IMR-90 (cell line): ENCODE results near the gene MORN5. TPM values are rescaled to one million over a fixed set of nuclear protein-coding genes. Genes with fewer than 3 reads are reported as not detected.

Experiments used
- ATAC-seq: fragments of 200-7000 bp; cut with Tn5 transposase; 2 replicates; pipeline ENCODE4 v1.9.1; 2020; ENCODE audit warnings: low read depth, mild to moderate bottlenecking, moderate library complexity
- BruUV-seq: library from RNA; stranded (reverse); fragments of 400-500 nt; replicated peaks from 2 replicates; lab custom pipeline; 2021; lab: Mats Ljungman, UMichigan
- CTCF ChIA-PET: fragments of 300-600 bp; formaldehyde crosslinking; extraction: SDS; loops from one replicate; lab custom pipeline; 2021; ENCODE audit warnings: antibody characterized with exemption; lab: Yijun Ruan, JAX
- POLR2A ChIA-PET: fragments of 300-600 bp; sonication (Branson Sonifier 250); formaldehyde crosslinking; loops from one replicate; lab custom pipeline; 2022; ENCODE audit warnings: antibody characterized with exemption; ENCODE audit not compliant: unreplicated experiment; lab: Charles Lee
- DNase-seq: peaks from one replicate; pipeline ENCODE4 v3.0.0; 2013
- H2AFZ ChIP-seq: replicated peaks from 2 replicates; pipeline ENCODE3; 2013; ENCODE audit warnings: low read length, mild to moderate bottlenecking; ENCODE audit not compliant: poor library complexity
- H2AK5ac ChIP-seq: 2 replicates; pipeline ENCODE4 v1.6.1; 2013; ENCODE audit warnings: low read depth, low read length, inconsistent platforms
- H2AK9ac ChIP-seq: replicated peaks from 2 replicates; pipeline ENCODE3; 2013; ENCODE audit warnings: mild to moderate bottlenecking, low read depth, low read length, moderate library complexity; ENCODE audit not compliant: poor library complexity
- H2BK120ac ChIP-seq: 2 replicates; pipeline ENCODE4 v1.6.1; 2013; ENCODE audit warnings: low read depth, low read length, inconsistent platforms
- H2BK15ac ChIP-seq: 3 replicates; pipeline ENCODE4 v1.6.1; 2013; ENCODE audit warnings: low read depth, low read length, inconsistent platforms
- H2BK20ac ChIP-seq: 2 replicates; pipeline ENCODE4 v1.6.1; 2013; ENCODE audit warnings: low read depth, mild to moderate bottlenecking, inconsistent platforms, low read length, moderate library complexity
- H2BK5ac ChIP-seq: 2 replicates; pipeline ENCODE4 v1.6.1; 2013; ENCODE audit warnings: mild to moderate bottlenecking, low read depth, low read length, inconsistent platforms; ENCODE audit not compliant: poor library complexity, severe bottlenecking
- H3K14ac ChIP-seq: replicated peaks from 2 replicates; pipeline ENCODE4 v1.6.1; 2013; ENCODE audit warnings: low read depth, low read length, inconsistent platforms
- H3K18ac ChIP-seq: 2 replicates; pipeline ENCODE4 v1.6.1; 2013; ENCODE audit warnings: low read depth, low read length, control low read depth
- H3K23ac ChIP-seq: 2 replicates; pipeline ENCODE4 v1.6.1; 2013; ENCODE audit warnings: low read depth, low read length, inconsistent platforms
- H3K27ac ChIP-seq: 2 replicates; pipeline ENCODE4 v1.5.1; 2013; ENCODE audit warnings: mild to moderate bottlenecking, control low read depth, low read length; ENCODE audit not compliant: insufficient read depth
- H3K27me3 ChIP-seq: 2 replicates; pipeline ENCODE4 v1.6.1; 2013; ENCODE audit warnings: low read length; ENCODE audit not compliant: control insufficient read depth, insufficient read depth
- H3K36me3 ChIP-seq: 2 replicates; pipeline ENCODE4 v1.6.1; 2013; ENCODE audit warnings: low read length, mixed read lengths; ENCODE audit not compliant: control insufficient read depth, insufficient read depth
- H3K4ac ChIP-seq: 2 replicates; pipeline ENCODE4 v1.6.1; 2013; ENCODE audit warnings: low read depth, low read length, inconsistent platforms
- H3K4me1 ChIP-seq: 2 replicates; pipeline ENCODE4 v1.6.1; 2013; ENCODE audit warnings: low read length, mixed read lengths; ENCODE audit not compliant: control insufficient read depth, insufficient read depth
- H3K4me2 ChIP-seq: 2 replicates; pipeline ENCODE4 v1.6.1; 2013; ENCODE audit warnings: low read depth, mild to moderate bottlenecking, control low read depth, low read length, moderate library complexity
- H3K4me3 ChIP-seq: 2 replicates; pipeline ENCODE4 v1.5.1; 2013; ENCODE audit warnings: low read depth, mild to moderate bottlenecking, control low read depth, low read length, moderate library complexity; ENCODE audit not compliant: insufficient read depth
- H3K56ac ChIP-seq: 2 replicates; pipeline ENCODE4 v1.6.1; 2013; ENCODE audit warnings: low read length, inconsistent platforms; ENCODE audit not compliant: insufficient read depth; ENCODE audit errors: extremely low read depth
- H3K79me1 ChIP-seq, 2 experiments: 2 replicates each; pipeline ENCODE4 v1.6.1; 2013; ENCODE audit warnings: low read length in 2 of 2, inconsistent platforms in 1 of 2, low read depth in 1 of 2
- H3K9ac ChIP-seq: 2 replicates; pipeline ENCODE4 v1.6.1; 2013; ENCODE audit warnings: low read depth, low read length, control low read depth
- H3K9me1 ChIP-seq: 2 replicates; pipeline ENCODE4 v1.6.1; 2013; ENCODE audit warnings: low read length, inconsistent platforms; ENCODE audit not compliant: insufficient read depth
- H3K9me3 ChIP-seq: 2 replicates; pipeline ENCODE4 v1.6.1; 2013; ENCODE audit warnings: low read length; ENCODE audit not compliant: control insufficient read depth, insufficient read depth
- H4K20me1 ChIP-seq: 2 replicates; pipeline ENCODE4 v1.6.1; 2013; ENCODE audit warnings: low read length, inconsistent platforms; ENCODE audit not compliant: insufficient read depth
- H4K5ac ChIP-seq: 2 replicates; pipeline ENCODE4 v1.6.1; 2013; ENCODE audit warnings: mild to moderate bottlenecking, low read depth, low read length, control low read depth
- H4K8ac ChIP-seq, 2 experiments: 2 replicates each; pipeline ENCODE4 v1.6.1; 2013; ENCODE audit warnings: low read depth in 2 of 2, low read length in 2 of 2, control low read depth in 1 of 2, inconsistent platforms in 1 of 2
- H4K91ac ChIP-seq: 2 replicates; pipeline ENCODE4 v1.6.1; 2013; ENCODE audit warnings: low read depth, low read length, inconsistent platforms; ENCODE audit not compliant: insufficient read depth
- CHD1 ChIP-seq: IDR thresholded peaks from 2 replicates; pipeline ENCODE4 v1.6.1; 2012; ENCODE audit warnings: low read depth, low read length, improper control_type of control experiment
- MAFK ChIP-seq: IDR thresholded peaks from 2 replicates; pipeline ENCODE4 v1.6.1; 2012; ENCODE audit warnings: low read depth, low read length, improper control_type of control experiment
- WGBS, 2 experiments: methylation state at CpG; one replicate each; pipeline versions ENCODE4 v1.1.5 to v1.1.7; 2013; ENCODE audit warnings: missing lambda C conversion rate in 2 of 2; ENCODE audit not compliant: insufficient read length in 1 of 2; ENCODE audit errors: extremely low coverage in 2 of 2; 5-methylcytosine and 5-hydroxymethylcytosine counted together
- dilution Hi-C: fragments of 300-500 bp; cut with HindIII; formaldehyde crosslinking; loops from one replicate; pipeline ENCODE4 v1.14.3; 2018; ENCODE audit warnings: low sequenced_read_pairs; ENCODE audit not compliant: unreplicated experiment
- in situ Hi-C: fragments of 300-500 bp; cut with MboI; formaldehyde crosslinking; loops from 3 replicates; pipeline ENCODE4 v1.14.3; 2019; ENCODE audit warnings: low sequenced_read_pairs, inconsistent platforms, mixed read lengths
- intact Hi-C: fragments of 100-400 bp; cut with micrococcal nuclease; formaldehyde crosslinking; loops from 2 replicates; pipeline ENCODE4 v1.10.0; 2022
- polyA plus RNA-seq, 3 experiments: library from polyadenylated mRNA; depleted of rRNA; stranded (reverse); fragments of >200 nt; gene quantifications; 2 replicates each; pipeline ENCODE4 v1.2.3, GENCODE V29; 2012; ENCODE audit warnings: low replicate concordance in 1 of 3
- total RNA-seq: library from RNA; depleted of rRNA; stranded (reverse); fragments of >200 nt; gene quantifications from 2 replicates; pipeline ENCODE4 v1.2.3, GENCODE V29; 2012

MORN5 gene
- total and polyA plus RNA-seq, 2 of the 4 experiments (the other 2 are of a cell fraction), result not detected

- Histone ChIP-seq H3K9me1 (no peaks in the 10 kb centered on the region), H3K79me1 (no peaks in the 10 kb centered on the region), H4K20me1 (no peaks in the 10 kb centered on the region), H2BK120ac (no peak overlapping the region), H3K36me3 (no peaks in the 10 kb centered on the region), H3K4me3 (no peak overlapping the region), H3K9ac (no peak overlapping the region), H3K56ac (no peak overlapping the region), H2BK5ac (no peak overlapping the region), H4K8ac (no peak overlapping the region), H3K18ac (no peak overlapping the region), H4K5ac (no peak overlapping the region), H4K91ac (no peak overlapping the region), H2AFZ (no peak overlapping the region), H2BK20ac (no peak overlapping the region), H3K4ac (no peak overlapping the region), H3K27me3 (peaks cover 37% of the 10 kb centered on the region), H3K27ac (no peak overlapping the region), H3K4me2 (no peak overlapping the region), H3K9me3 (no peaks in the 10 kb centered on the region), H2BK15ac (no peak overlapping the region), H3K23ac (no peak overlapping the region), H3K14ac (no peak overlapping the region), H2AK9ac (no peak overlapping the region), H3K4me1 (peaks cover 9% of the 10 kb centered on the region; the same call in 1 of the 2 replicates), H2AK5ac (no peak overlapping the region)
- ChIA-PET CTCF (interaction anchor here (1.2 kb wide), 1 partner anchor 13 kb away, joined by 3 read pairs; no protein-coding TSS in a partner anchor), POLR2A (no interaction called here)
- dilution Hi-C loops (no loop called here), intact Hi-C loops (no loop called here), in situ Hi-C loops (no loop called here)
- DNase-seq, result no peak
- TF ChIP-seq MAFK (peak; percentile 53; the same call in 1 of the 2 replicates), CHD1 (no peak)
- BruUV-seq, result no TSS peak
- WGBS, 2 experiments, result 100% methylated on average over 2 of the region's 9 CpGs; no CpG with 5 or more reads in 1 of the 2 experiments
- ATAC-seq, result no peak
These were observed 48.2 kb upstream of the MORN5 start for GRCh38 chr9:122111413-122112085.
